GM19468 (cell line): ENCODE measurements around the gene DRICH1.
"Not testable (repeated sequence)": the region's sequence is repeated elsewhere in the genome, so short reads cannot be mapped to it uniquely, and the experiment has no call there.

ENCODE experiments used
- ATAC-seq: cut with Tn5 transposase; IDR thresholded peaks from one replicate; pipeline ENCODE4 v1.9.1; 2021; ENCODE audit warnings: mild to moderate bottlenecking, moderate library complexity, moderate number of reproducible peaks; ENCODE audit not compliant: unreplicated experiment; ENCODE audit errors: extremely low read depth

DRICH1 gene

GRCh38 chr22:23604939-23605712 lies 27.0 kb downstream of the DRICH1 start:
- ATAC-seq, result no peak

- ATAC-seq, result no peak
Measured at GRCh38 chr22:23603266-23603665, 28.9 kb downstream of the DRICH1 start.

GRCh38 chr22:23598805-23599518 lies 33.2 kb downstream of the DRICH1 start:
- no peak for ATAC-seq

GRCh38 chr22:23597576-23598268 lies 34.4 kb downstream of the DRICH1 start:
- not testable (repeated sequence) for ATAC-seq

GRCh38 chr22:23595904-23596303 lies 36.2 kb downstream of the DRICH1 start:
- not testable (repeated sequence) for ATAC-seq

- ATAC-seq, result no peak
Measured at GRCh38 chr22:23591846-23592245, 40.3 kb downstream of the DRICH1 start.

GRCh38 chr22:23591201-23591791 lies 40.8 kb downstream of the DRICH1 start:
- ATAC-seq, result no peak

GRCh38 chr22:23583836-23584235 lies 48.3 kb downstream of the DRICH1 start:
- no peak for ATAC-seq

GRCh38 chr22:23583153-23583552 lies 49.0 kb downstream of the DRICH1 start:
- ATAC-seq, result no peak

GRCh38 chr22:23581260-23581650 lies 50.9 kb downstream of the DRICH1 start:
- ATAC-seq, result no peak

- no peak for ATAC-seq
Measured at GRCh38 chr22:23580576-23581259, 51.4 kb downstream of the DRICH1 start.

GRCh38 chr22:23579870-23580575 lies 52.1 kb downstream of the DRICH1 start, which contains the start of gene IGLL1:
Gene IGLL1 (minus strand): TSS chr22:23580290. CDS start chr22:23580190, 100 bp downstream.
- ATAC-seq, result no peak

- no peak for ATAC-seq
Measured at GRCh38 chr22:23579280-23579679, 52.8 kb downstream of the DRICH1 start.

GRCh38 chr22:23578306-23578705 lies 53.8 kb downstream of the DRICH1 start:
- ATAC-seq, result no peak

- no peak for ATAC-seq
Measured at GRCh38 chr22:23576681-23577080, 55.4 kb downstream of the DRICH1 start.

GRCh38 chr22:23575601-23576000 lies 56.5 kb downstream of the DRICH1 start:
- no peak for ATAC-seq

GRCh38 chr22:23574877-23575276 lies 57.2 kb downstream of the DRICH1 start:
- ATAC-seq, result no peak

- no peak for ATAC-seq
Measured at GRCh38 chr22:23574371-23574811, 57.7 kb downstream of the DRICH1 start.

GRCh38 chr22:23573701-23574235 lies 58.4 kb downstream of the DRICH1 start:
- ATAC-seq, result not testable (repeated sequence)
